ENCODE results near the gene MCFD2. TPM values are rescaled to one million over a fixed set of nuclear protein-coding genes. Genes with fewer than 3 reads are reported as not detected.
"Not testable (repeated sequence)": the region's sequence is repeated elsewhere in the genome, so short reads cannot be mapped to it uniquely, and the experiment has no call there.

MCFD2 gene
- total RNA-seq, 1 donor from 2014 or later = 72.3 TPM

GRCh38 chr2:46937471-46937901 is 21.9 kb upstream of the MCFD2 start:
- DNase-seq (ENCODE audit: low spot score) = no peak

GRCh38 chr2:46936566-46936965 is 21.0 kb upstream of the MCFD2 start:
- no peak for DNase-seq (ENCODE audit: low spot score)

GRCh38 chr2:46935071-46935470 is 19.5 kb upstream of the MCFD2 start:
- DNase-seq (ENCODE audit: low spot score) = no peak

- no peak for DNase-seq (ENCODE audit: low spot score)
Observed at GRCh38 chr2:46929612-46930011, 14.0 kb upstream of the MCFD2 start.

GRCh38 chr2:46926863-46927262 is 11.3 kb upstream of the MCFD2 start:
- DNase-seq (ENCODE audit: low spot score) = no peak

GRCh38 chr2:46925474-46926351 is 10.1 kb upstream of the MCFD2 start:
- no peak for DNase-seq (ENCODE audit: low spot score)

- DNase-seq (ENCODE audit: low spot score) = no peak
Observed at GRCh38 chr2:46924608-46925007, 9.0 kb upstream of the MCFD2 start.

- no peak for DNase-seq (ENCODE audit: low spot score)
Observed at GRCh38 chr2:46924038-46924437, 8.4 kb upstream of the MCFD2 start.

- no peak for DNase-seq (ENCODE audit: low spot score)
Observed at GRCh38 chr2:46923041-46923528, 7.5 kb upstream of the MCFD2 start.

GRCh38 chr2:46922606-46923005 is 7.0 kb upstream of the MCFD2 start:
- no peak for DNase-seq (ENCODE audit: low spot score)

GRCh38 chr2:46921676-46922448 is 6.3 kb upstream of the MCFD2 start:
- peak; percentile 37 for DNase-seq (ENCODE audit: low spot score)

- no peak for DNase-seq (ENCODE audit: low spot score)
Observed at GRCh38 chr2:46917628-46918027, 2.0 kb upstream of the MCFD2 start.

GRCh38 chr2:46915811-46916630 is 415 bp upstream of the MCFD2 start:
- peak; percentile 89 for DNase-seq (ENCODE audit: low spot score)

GRCh38 chr2:46914578-46915230 is 902 bp downstream of the MCFD2 start:
- no peak for DNase-seq (ENCODE audit: low spot score)

- DNase-seq (ENCODE audit: low spot score) = no peak
Observed at GRCh38 chr2:46913471-46914381, 1.9 kb downstream of the MCFD2 start.

GRCh38 chr2:46909771-46910419 is 5.7 kb downstream of the MCFD2 start:
- DNase-seq (ENCODE audit: low spot score) = no peak

- DNase-seq (ENCODE audit: low spot score) = no peak
Observed at GRCh38 chr2:46909150-46909549, 6.5 kb downstream of the MCFD2 start.

- DNase-seq (ENCODE audit: low spot score) = not testable (repeated sequence)
Observed at GRCh38 chr2:46904908-46905678, 10.5 kb downstream of the MCFD2 start.

- not testable (repeated sequence) for DNase-seq (ENCODE audit: low spot score)
Observed at GRCh38 chr2:46902980-46903379, 12.6 kb downstream of the MCFD2 start.

Measured in ureter (tissue), 1 donor.